GM18868 (cell line): ENCODE data around the gene CBLN3.

ENCODE experiments used
- ATAC-seq: cut with Tn5 transposase; IDR thresholded peaks from one replicate; pipeline ENCODE4 v1.9.1; 2021; ENCODE audit warnings: mild to moderate bottlenecking, moderate library complexity; ENCODE audit not compliant: unreplicated experiment

Gene CBLN3

DNA sequence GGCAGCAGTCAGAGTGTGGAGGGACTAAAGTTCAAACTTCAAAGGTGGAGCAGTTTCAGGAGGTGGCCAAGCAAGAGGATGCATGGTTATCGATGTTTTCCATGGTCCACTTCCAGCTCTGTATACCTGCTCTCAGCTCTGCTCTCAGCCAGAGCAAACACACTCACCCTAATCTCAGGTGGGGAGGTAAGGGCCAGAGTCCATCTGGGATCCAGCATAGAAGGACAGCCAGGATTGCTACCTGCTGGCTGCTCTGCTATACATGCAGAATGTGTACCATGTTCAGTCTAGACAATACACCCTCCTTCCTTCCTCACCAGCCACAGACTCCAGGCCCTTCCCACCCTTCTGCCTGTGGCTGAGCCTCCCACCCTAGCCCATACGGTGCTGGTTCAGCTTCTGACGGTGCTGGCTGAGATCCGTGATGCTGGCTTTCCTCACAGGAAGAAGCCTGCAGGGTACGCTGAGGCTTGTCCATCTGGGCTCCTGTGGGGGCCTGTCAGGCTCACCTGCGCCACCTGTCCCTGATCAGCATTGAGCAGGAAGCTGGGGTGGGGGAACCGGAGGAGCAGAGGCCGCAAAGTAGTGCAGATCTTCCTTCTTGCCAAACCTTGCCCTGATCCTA is 2.4 kb downstream of the CBLN3 start:
- ATAC-seq, result no peak

GRCh38 chr14:24426150-24426911 is 3.1 kb downstream of the CBLN3 start:
- no peak for ATAC-seq

DNA sequence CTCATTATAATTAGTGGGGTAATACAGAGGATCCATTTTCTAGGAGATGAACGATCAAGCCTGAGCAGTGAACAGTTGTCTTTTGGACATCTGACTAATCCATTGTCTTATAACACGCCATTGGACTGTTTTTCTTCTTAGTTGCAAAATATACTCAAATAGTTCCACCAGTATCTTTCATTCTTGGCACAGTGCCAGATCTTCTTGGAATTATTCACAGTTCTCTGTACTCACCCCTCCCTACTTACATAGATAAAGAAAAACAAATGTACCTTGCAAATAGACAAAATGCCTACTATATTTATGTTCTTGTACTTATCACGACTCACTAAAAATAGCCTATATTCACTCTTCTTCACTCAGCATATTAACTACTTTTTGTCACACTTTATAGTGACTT is 3.8 kb downstream of the CBLN3 start:
- no peak for ATAC-seq

- ATAC-seq, result peak; percentile 8
Measured at GRCh38 chr14:24422694-24423601, 6.5 kb downstream of the CBLN3 start.

- peak; percentile 49 for ATAC-seq
Measured at GRCh38 chr14:24422261-24422660, 7.2 kb downstream of the CBLN3 start.

DNA sequence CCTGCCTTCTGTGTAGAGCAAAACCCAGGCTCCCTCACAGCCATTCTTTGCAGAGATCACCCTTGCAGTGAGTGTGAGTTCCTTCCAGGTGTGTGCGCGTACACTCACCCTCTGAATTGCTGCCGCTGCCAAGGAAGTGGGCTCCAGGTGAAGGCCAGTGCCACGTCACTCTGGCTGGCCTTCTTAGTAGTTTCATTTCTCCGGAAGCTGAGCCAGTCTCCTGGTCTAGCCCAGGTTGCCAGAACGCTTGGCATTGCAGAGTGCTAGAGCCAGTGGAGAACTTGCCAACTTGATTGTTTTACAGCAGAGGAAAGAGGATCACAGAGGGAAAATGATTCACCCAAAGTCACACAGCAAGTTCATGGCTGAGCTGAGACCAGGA is 11.0 kb downstream of the CBLN3 start:
- no peak for ATAC-seq

DNA sequence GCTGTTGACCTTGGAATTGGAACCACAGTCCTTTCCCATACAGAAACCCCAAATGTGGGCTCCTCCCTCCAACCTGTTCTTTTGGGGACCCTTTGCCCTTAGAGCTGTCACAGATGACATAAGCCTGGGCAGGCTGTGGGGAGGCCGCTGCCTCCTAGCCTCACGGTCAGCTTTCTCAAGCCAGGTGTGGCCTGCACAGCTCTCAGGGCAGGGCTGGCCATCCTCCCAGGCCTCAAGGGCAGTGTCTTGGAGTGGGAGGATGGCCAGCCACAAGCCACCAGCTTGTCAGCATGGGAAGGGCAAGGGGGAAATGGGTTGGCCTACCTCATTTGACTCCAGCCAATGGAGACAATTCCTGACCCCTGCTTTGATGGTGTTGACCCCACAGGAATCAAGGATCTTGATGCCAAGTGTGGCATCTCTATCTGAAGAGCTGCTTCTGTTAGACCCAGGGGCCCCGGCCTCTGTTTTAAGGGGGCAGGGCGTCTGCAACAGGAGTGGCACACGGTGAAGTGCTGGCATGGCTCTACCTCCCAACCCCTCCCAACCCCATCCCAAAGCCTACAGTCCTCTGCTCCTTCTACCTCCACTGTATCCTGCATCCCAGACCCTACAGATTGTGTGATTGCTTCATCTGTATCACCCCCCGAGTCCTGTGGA is 11.5 kb downstream of the CBLN3 start:
- no peak for ATAC-seq

- ATAC-seq, result no peak
Measured at GRCh38 chr14:24416932-24417619, 12.4 kb downstream of the CBLN3 start.

DNA sequence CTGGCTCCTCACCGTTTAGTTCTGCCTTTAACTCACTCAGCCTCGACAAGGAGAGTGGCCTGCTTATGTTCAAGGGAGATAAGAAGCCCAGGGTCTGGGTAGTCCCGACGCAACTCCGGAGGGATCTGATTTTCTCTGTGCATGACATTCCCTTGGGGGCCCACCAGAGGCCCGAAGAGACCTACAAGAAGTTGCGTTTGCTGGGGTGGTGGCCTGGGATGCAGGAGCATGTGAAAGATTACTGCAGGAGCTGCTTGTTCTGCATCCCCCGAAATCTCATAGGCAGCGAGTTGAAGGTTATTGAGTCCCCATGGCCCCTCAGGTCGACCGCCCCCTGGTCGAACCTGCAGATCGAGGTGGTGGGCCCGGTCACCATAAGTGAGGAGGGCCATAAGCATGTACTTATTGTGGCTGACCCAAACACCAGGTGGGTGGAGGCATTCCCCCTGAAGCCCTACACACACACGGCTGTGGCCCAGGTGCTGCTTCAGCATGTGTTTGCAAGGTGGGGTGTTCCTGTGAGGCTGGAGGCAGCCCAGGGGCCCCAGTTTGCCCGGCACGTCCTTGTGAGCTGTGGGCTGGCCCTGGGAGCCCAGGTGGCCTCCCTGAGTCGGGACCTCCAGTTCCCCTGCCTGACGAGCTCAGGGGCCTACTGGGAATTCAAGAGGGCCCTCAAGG is 13.1 kb downstream of the CBLN3 start:
- ATAC-seq, result no peak

GRCh38 chr14:24415421-24416253 is 13.8 kb downstream of the CBLN3 start:
- no peak for ATAC-seq

DNA sequence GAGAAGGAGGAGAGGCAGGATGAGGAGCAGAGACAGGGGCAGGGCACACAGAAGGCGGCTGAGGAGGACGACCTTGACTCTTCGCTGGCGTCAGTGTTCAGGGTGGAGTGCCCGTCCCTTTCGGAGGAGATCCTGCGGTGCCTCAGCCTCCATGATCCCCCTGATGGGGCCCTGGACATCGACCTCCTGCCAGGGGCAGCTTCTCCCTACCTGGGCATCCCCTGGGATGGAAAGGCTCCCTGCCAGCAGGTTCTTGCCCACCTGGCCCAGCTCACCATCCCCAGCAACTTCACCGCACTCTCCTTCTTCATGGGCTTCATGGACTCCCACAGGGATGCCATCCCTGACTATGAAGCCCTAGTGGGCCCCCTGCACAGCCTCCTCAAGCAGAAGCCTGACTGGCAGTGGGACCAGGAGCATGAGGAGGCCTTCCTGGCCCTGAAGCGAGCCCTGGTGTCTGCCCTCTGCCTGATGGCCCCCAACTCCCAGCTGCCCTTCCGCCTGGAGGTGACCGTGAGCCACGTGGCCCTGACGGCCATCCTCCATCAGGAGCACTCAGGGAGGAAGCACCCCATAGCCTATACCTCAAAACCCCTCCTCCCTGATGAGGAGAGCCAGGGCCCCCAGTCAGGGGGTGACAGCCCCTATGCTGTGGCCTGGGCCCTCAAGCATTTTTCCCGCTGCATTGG is 14.6 kb downstream of the CBLN3 start:
- ATAC-seq, result no peak

GRCh38 chr14:24414077-24414476 is 15.4 kb downstream of the CBLN3 start:
- ATAC-seq, result no peak

DNA sequence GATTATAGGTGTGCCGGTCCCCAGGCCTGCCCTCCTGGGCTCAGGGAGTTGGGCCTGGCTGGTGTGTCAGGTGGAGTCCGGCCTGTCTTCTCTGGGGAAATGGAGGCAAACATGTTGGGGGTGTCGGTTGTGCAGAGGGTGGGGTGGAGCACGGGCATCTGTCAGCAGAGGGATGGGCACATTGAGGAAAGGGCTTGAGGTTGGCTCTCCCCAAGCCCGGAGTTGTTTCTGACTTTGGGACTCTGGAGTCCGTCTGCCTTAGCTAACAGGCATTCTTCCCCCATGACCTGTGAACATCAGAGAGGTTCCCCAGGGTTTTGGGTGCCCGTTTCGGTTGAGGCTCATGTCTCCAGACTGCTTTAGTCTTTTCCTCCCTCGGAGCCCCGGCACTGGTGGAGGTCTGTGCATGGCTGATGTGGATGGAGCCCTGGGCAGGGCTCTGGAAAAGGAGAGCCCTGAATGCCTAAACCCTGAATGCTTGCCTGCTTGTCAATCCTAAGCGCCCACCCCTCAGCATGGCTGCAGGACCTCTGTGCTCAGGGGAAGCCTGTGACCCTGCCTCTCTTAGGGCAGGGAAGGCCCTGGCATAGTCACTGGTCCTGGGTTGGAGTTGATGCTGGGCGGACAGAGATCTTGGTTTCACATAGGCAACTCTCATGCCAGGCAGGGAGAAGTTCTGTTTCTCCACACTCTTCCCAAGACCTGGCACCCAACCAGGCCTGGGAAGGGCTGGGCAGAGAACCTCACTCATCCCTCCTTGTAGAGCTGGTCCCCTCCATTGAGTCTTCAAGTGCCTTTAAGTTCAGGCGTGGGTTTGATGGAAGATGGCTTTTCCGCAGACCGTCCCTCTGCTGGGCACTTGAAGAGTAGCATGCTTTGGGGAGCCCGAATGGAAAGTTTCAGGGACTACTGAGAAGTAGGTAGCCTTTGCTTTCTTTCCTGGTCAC is 17.8 kb downstream of the CBLN3 start:
- ATAC-seq, result peak; percentile 83

DNA sequence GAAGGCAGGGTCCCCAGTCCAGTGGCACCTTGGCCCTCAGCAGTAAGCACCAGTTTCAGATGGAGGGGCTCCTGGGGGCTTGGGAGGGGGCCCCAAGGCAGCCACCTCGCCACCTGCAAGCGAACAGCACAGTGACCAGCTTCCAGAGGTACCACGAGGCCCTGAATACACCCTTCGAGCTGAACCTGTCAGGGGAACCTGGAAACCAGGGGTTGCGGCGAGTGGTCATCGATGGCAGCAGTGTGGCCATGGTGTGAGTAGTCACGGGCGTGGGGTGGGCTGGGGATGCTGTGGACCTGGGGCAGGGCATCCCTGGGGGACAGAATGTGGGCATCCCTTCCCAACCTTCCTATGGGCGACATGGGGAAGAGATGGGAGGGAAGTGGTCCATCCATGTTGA is 19.5 kb downstream of the CBLN3 start:
- no peak for ATAC-seq

- no peak for ATAC-seq
Measured at GRCh38 chr14:24409192-24409591, 20.3 kb downstream of the CBLN3 start.

GRCh38 chr14:24408764-24409163 is 20.7 kb downstream of the CBLN3 start:
- ATAC-seq, result no peak

GRCh38 chr14:24407608-24408325 is 21.7 kb downstream of the CBLN3 start:
- ATAC-seq, result no peak
